Measurements from ENCODE around the gene CNTRL. TPM values are rescaled to one million over a fixed set of nuclear protein-coding genes. Genes with fewer than 3 reads are reported as not detected.
"Not testable (repeated sequence)": the region's sequence is repeated elsewhere in the genome, so short reads cannot be mapped to it uniquely, and the experiment has no call there.

The CNTRL gene, protein sequence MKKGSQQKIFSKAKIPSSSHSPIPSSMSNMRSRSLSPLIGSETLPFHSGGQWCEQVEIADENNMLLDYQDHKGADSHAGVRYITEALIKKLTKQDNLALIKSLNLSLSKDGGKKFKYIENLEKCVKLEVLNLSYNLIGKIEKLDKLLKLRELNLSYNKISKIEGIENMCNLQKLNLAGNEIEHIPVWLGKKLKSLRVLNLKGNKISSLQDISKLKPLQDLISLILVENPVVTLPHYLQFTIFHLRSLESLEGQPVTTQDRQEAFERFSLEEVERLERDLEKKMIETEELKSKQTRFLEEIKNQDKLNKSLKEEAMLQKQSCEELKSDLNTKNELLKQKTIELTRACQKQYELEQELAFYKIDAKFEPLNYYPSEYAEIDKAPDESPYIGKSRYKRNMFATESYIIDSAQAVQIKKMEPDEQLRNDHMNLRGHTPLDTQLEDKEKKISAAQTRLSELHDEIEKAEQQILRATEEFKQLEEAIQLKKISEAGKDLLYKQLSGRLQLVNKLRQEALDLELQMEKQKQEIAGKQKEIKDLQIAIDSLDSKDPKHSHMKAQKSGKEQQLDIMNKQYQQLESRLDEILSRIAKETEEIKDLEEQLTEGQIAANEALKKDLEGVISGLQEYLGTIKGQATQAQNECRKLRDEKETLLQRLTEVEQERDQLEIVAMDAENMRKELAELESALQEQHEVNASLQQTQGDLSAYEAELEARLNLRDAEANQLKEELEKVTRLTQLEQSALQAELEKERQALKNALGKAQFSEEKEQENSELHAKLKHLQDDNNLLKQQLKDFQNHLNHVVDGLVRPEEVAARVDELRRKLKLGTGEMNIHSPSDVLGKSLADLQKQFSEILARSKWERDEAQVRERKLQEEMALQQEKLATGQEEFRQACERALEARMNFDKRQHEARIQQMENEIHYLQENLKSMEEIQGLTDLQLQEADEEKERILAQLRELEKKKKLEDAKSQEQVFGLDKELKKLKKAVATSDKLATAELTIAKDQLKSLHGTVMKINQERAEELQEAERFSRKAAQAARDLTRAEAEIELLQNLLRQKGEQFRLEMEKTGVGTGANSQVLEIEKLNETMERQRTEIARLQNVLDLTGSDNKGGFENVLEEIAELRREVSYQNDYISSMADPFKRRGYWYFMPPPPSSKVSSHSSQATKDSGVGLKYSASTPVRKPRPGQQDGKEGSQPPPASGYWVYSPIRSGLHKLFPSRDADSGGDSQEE (N-terminal part only)
- total RNA-seq (135 TPM), polyA plus RNA-seq (10 to 100 TPM; 12.2 to 17.8 (median 14.8) TPM)

DNA sequence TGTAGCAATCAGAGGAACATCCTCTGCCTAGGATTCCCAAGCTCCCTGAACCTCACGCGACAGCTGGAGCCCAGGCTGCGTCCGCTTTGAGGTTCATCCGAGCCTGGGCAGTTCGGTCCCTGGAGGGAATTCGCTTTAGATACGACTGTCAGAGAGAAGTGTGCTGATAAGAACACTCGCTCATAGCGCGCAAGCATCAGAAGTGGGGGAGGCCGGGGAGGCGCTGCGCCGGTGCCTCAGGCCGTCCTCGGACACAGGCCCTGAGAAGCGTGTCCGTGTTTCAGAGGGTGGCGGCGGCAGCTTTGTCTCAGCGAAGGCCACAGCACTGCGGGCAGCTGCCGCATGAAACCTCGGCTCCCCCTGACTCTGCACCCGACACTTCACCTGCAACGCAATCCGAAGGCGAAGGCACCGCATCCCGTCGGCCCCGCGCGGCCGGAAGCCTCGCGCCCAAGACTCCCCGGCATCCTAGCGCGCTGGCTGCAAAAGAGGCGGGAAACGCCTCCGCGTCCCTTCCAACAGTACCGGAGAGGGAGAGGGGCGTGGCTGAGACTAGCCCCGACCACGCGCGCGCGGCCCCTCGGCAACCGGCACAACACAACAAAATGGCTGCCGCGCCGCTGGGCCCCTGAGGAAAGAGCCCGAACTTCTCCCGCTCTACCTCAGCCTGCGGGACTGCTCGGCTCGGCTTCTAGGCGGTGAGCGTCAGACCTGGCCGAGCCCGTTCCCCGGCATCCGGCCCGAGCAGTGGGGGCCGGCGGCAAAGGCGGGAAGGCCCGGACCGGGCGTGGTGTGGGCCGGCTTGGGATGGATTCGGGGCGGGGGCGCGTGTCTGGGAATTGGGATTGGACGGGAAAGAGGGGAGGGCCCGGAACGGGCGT, at the start of gene CNTRL:
Gene CNTRL (plus strand): TSS at position 586 of the 881 bp plus-strand sequence. CDS start 13,372 bp downstream, outside the sequence.
- Mint-ChIP-seq H3K36me3 (no peaks in the 10 kb centered on the region), H3K27me3 (no peaks in the 10 kb centered on the region), H3K4me1 (peaks cover 27 to 81% (median 50%) of the 10 kb centered on the region in 4 donors), H3K27ac (peak within 1 kb of the TSS; percentile 92 to 99 (median 99)), H3K4me3 (peak within 1 kb of the TSS; percentile 95 to 100 (median 98)), H3K9me3 (peaks cover 0 to 3% (median 0%) of the 10 kb centered on the region in 7 donors)
- H3K27me3 ChIP-seq (ENCODE audit: control insufficient read depth, insufficient read depth, low read length), result no peaks in the 10 kb centered on the region
- peak; percentile 74 to 77 for ATAC-seq (ENCODE audit: low read depth in 2 of 2)
- H3K9me3 ChIP-seq (ENCODE audit: control insufficient read depth in 2 of 2, low read length in 2 of 2), result no peaks in the 10 kb centered on the region
- peaks cover 43% of the 10 kb centered on the region for H3K4me1 ChIP-seq (ENCODE audit: control insufficient read depth, insufficient read depth, low read length, poor library complexity, severe bottlenecking)
- peak; percentile 82 to 92 (median 85) for DNase-seq
- peak within 1 kb of the TSS; percentile 98 for H3K4me3 ChIP-seq (ENCODE audit: low read depth, low read length)
- no peaks in the 10 kb centered on the region for H3K36me3 ChIP-seq (ENCODE audit: control insufficient read depth, insufficient read depth, low read length)
- H3K27ac ChIP-seq (ENCODE audit: insufficient read depth, low read length, poor library complexity, severe bottlenecking), result peak within 1 kb of the TSS; percentile 89

DNA sequence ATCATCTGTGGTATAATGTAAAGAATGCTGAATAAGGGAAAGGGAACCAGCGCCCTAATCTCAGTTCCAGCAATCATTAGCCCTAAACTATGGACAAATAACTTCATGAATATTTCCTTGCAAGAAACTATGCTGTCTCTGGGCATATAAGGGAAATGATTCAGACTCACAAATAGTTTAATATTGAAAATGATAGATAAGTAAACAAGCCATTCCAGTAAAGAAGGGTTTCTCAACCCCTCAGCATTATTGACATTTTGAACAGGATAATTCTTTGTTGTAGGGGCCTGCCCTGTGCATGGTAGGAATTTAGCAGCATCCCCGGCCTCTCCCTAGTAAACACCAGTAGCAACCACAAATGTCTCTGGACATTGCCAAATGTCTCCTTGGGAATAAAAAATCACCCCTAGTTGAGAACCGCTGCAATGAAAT, 48.5 kb upstream of the CNTRL start:
- H3K27me3 ChIP-seq (ENCODE audit: control insufficient read depth, insufficient read depth, low read length), result no peaks in the 10 kb centered on the region
- Mint-ChIP-seq H3K27ac (no peak overlapping the region), H3K4me1 (peaks cover 0 to 3% (median 0%) of the 10 kb centered on the region in 4 donors), H3K27me3 (no peaks in the 10 kb centered on the region), H3K9me3 (peaks cover 0 to 1% (median 0%) of the 10 kb centered on the region in 7 donors), H3K36me3 (peaks cover 5% of the 10 kb centered on the region), H3K4me3 (no peak overlapping the region)
- no peaks in the 10 kb centered on the region for H3K36me3 ChIP-seq (ENCODE audit: control insufficient read depth, insufficient read depth, low read length)
- H3K4me1 ChIP-seq (ENCODE audit: control insufficient read depth, insufficient read depth, low read length, poor library complexity, severe bottlenecking), result no peaks in the 10 kb centered on the region
- no peak overlapping the region for H3K4me3 ChIP-seq (ENCODE audit: low read depth, low read length)
- ATAC-seq (ENCODE audit: low read depth in 2 of 2), result no peak
- H3K27ac ChIP-seq (ENCODE audit: insufficient read depth, low read length, poor library complexity, severe bottlenecking), result no peak overlapping the region
- no peak for DNase-seq
- no peaks in the 10 kb centered on the region for H3K9me3 ChIP-seq (ENCODE audit: control insufficient read depth in 2 of 2, low read length in 2 of 2)

DNA sequence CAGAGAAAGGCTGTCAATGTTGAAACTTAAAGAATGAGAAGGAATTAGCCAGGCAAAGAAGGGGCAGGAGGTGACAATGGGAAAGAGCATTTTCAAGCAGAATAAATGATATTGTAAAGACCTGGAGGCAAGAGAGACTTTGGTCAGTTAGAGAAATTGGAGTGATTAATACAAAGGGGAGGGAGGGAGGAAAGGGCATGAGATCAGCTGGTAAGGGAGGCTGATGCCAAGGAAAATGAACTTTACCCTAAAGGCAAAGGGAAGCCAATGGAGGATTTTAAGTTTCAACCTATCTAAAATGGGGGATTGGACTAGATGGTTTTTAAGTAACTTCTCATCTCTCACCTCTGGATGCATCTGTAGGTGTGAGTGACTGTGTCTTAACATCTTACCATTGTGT, 48.0 kb upstream of the CNTRL start:
- H3K27ac Mint-ChIP-seq, result no peak overlapping the region
- H3K9me3 ChIP-seq (ENCODE audit: control insufficient read depth in 2 of 2, low read length in 2 of 2), result no peaks in the 10 kb centered on the region
- H3K36me3 Mint-ChIP-seq, result peaks cover 5% of the 10 kb centered on the region
- H3K27me3 ChIP-seq (ENCODE audit: control insufficient read depth, insufficient read depth, low read length), result no peaks in the 10 kb centered on the region
- H3K9me3 Mint-ChIP-seq, result peaks cover 0 to 1% (median 0%) of the 10 kb centered on the region in 7 donors
- H3K27ac ChIP-seq (ENCODE audit: insufficient read depth, low read length, poor library complexity, severe bottlenecking), result no peak overlapping the region
- H3K4me3 Mint-ChIP-seq, result no peak overlapping the region
- H3K27me3 Mint-ChIP-seq, result no peaks in the 10 kb centered on the region
- no peaks in the 10 kb centered on the region for H3K4me1 ChIP-seq (ENCODE audit: control insufficient read depth, insufficient read depth, low read length, poor library complexity, severe bottlenecking)
- H3K36me3 ChIP-seq (ENCODE audit: control insufficient read depth, insufficient read depth, low read length), result no peaks in the 10 kb centered on the region
- peaks cover 0 to 3% (median 0%) of the 10 kb centered on the region in 4 donors for H3K4me1 Mint-ChIP-seq
- DNase-seq (no peak), ATAC-seq (ENCODE audit: low read depth in 2 of 2) (no peak)
- H3K4me3 ChIP-seq (ENCODE audit: low read depth, low read length), result no peak overlapping the region

DNA sequence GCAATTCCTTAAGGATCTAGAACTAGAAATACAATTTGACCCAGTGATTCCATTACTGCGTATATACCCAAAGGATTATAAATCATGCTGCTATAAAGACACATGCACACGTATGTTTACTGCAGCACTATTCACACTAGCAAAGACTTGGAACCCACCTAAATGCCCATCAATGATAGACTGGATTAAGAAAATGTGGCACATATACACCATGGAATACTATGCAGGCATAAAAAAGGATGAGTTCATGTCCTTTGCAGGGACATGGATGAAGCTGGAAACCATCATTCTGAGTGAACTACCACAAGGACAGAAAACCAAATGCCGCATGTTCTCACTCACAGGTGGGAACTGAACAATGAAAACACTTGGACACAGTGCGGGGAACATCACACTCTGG, 46.5 kb upstream of the CNTRL start:
- not testable (repeated sequence) for H3K27ac ChIP-seq (ENCODE audit: insufficient read depth, low read length, poor library complexity, severe bottlenecking); H3K27ac Mint-ChIP-seq; H3K4me3 ChIP-seq (ENCODE audit: low read depth, low read length); ATAC-seq (ENCODE audit: low read depth in 2 of 2); H3K36me3 Mint-ChIP-seq; H3K9me3 ChIP-seq (ENCODE audit: control insufficient read depth in 2 of 2, low read length in 2 of 2); H3K27me3 ChIP-seq (ENCODE audit: control insufficient read depth, insufficient read depth, low read length); H3K27me3 Mint-ChIP-seq; DNase-seq; H3K4me1 Mint-ChIP-seq; H3K36me3 ChIP-seq (ENCODE audit: control insufficient read depth, insufficient read depth, low read length); H3K4me1 ChIP-seq (ENCODE audit: control insufficient read depth, insufficient read depth, low read length, poor library complexity, severe bottlenecking); H3K4me3 Mint-ChIP-seq; H3K9me3 Mint-ChIP-seq

DNA sequence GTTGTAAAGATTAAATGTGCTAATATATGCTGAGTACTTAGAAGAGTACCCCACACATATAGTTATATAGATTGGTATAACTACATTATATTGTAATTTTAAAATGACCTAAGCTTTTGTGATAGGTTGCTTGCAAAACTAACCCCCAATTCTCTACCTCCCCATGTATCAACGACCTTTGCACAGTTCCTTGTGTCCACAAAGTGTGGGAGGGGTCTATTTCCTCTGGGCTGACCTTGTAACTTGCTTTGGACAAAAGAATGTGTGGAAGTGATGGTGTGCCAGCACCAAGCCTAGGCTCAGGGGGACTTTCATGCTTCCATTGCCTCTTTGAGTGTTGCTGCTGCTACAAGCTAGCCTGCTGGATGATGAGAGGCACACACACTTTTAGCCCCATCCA, 45.3 kb upstream of the CNTRL start:
- Mint-ChIP-seq H3K9me3 (peaks cover 0 to 1% (median 0%) of the 10 kb centered on the region in 7 donors), H3K27me3 (no peaks in the 10 kb centered on the region), H3K27ac (no peak overlapping the region), H3K4me3 (no peak overlapping the region), H3K36me3 (peaks cover 5% of the 10 kb centered on the region), H3K4me1 (peaks cover 0 to 2% (median 0%) of the 10 kb centered on the region in 4 donors)
- Histone ChIP-seq H3K27ac (ENCODE audit: insufficient read depth, low read length, poor library complexity, severe bottlenecking) (no peak overlapping the region), H3K9me3 (ENCODE audit: control insufficient read depth in 2 of 2, low read length in 2 of 2) (no peaks in the 10 kb centered on the region), H3K36me3 (ENCODE audit: control insufficient read depth, insufficient read depth, low read length) (no peaks in the 10 kb centered on the region), H3K4me1 (ENCODE audit: control insufficient read depth, insufficient read depth, low read length, poor library complexity, severe bottlenecking) (no peaks in the 10 kb centered on the region), H3K4me3 (ENCODE audit: low read depth, low read length) (no peak overlapping the region), H3K27me3 (ENCODE audit: control insufficient read depth, insufficient read depth, low read length) (no peaks in the 10 kb centered on the region)
- no peak for ATAC-seq (ENCODE audit: low read depth in 2 of 2)
- no peak for DNase-seq

DNA sequence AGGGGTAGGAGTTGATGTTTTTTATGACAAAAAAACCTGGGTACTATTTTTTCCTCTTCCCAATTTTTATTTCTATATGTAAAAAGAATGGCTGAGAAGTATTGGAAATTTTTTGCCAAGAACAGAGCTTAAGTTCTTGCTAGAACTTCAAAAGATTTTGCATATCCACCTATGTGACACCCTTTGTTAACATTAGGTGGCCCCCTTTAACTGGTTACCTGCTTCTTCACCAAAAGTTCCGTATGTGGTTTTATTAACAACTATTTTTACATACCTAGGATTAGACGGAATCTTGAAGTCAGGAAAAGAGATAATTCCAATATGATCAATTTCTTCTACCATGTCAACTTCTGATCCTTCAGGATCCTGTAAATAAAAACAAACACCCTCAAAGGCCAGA, 40.2 kb upstream of the CNTRL start:
- ATAC-seq (ENCODE audit: low read depth in 2 of 2), result no peak
- Mint-ChIP-seq H3K4me3 (no peak overlapping the region), H3K4me1 (no peaks in the 10 kb centered on the region), H3K27ac (no peak overlapping the region), H3K9me3 (peaks cover 0 to 5% (median 0%) of the 10 kb centered on the region in 7 donors), H3K36me3 (peaks cover 7% of the 10 kb centered on the region), H3K27me3 (no peaks in the 10 kb centered on the region)
- Histone ChIP-seq H3K4me1 (ENCODE audit: control insufficient read depth, insufficient read depth, low read length, poor library complexity, severe bottlenecking) (no peaks in the 10 kb centered on the region), H3K27ac (ENCODE audit: insufficient read depth, low read length, poor library complexity, severe bottlenecking) (no peak overlapping the region), H3K4me3 (ENCODE audit: low read depth, low read length) (no peak overlapping the region), H3K36me3 (ENCODE audit: control insufficient read depth, insufficient read depth, low read length) (no peaks in the 10 kb centered on the region), H3K27me3 (ENCODE audit: control insufficient read depth, insufficient read depth, low read length) (no peaks in the 10 kb centered on the region), H3K9me3 (ENCODE audit: control insufficient read depth in 2 of 2, low read length in 2 of 2) (no peaks in the 10 kb centered on the region)
- DNase-seq, result no peak

DNA sequence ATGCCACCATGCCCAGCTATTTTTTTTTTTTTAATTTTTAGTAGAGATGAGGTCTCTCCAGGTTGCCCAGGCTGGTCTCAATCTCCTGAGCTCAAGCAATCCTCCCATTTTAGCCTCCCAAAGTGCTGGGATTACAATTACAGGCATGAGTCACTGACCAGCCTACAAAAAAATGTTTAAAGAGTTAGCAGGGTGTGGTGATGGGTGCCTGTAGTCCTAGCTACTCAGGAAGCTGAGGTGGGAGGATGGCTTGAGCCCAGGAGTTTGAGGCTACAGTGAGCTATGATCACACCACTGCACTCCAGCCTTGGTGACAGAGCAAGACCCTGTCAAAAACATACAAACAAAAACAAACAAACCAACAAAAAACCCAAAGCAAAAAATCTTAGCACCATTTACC, 39.0 kb upstream of the CNTRL start:
- not testable (repeated sequence) for DNase-seq; H3K4me3 Mint-ChIP-seq; H3K36me3 ChIP-seq (ENCODE audit: control insufficient read depth, insufficient read depth, low read length); H3K9me3 Mint-ChIP-seq; H3K27ac Mint-ChIP-seq; H3K4me1 ChIP-seq (ENCODE audit: control insufficient read depth, insufficient read depth, low read length, poor library complexity, severe bottlenecking); H3K4me1 Mint-ChIP-seq; H3K9me3 ChIP-seq (ENCODE audit: control insufficient read depth in 2 of 2, low read length in 2 of 2); H3K36me3 Mint-ChIP-seq; H3K4me3 ChIP-seq (ENCODE audit: low read depth, low read length); H3K27me3 Mint-ChIP-seq; H3K27ac ChIP-seq (ENCODE audit: insufficient read depth, low read length, poor library complexity, severe bottlenecking); ATAC-seq (ENCODE audit: low read depth in 2 of 2); H3K27me3 ChIP-seq (ENCODE audit: control insufficient read depth, insufficient read depth, low read length)
